GM23338 (cell line): ENCODE data around the gene SAMD11. TPM values are rescaled to one million over a fixed set of nuclear protein-coding genes. Genes with fewer than 3 reads are reported as not detected.

Source experiments
- ATAC-seq: fragments of 200-7000 bp; cut with Tn5 transposase; 3 replicates; pipeline ENCODE4 v1.9.1; 2020
- DNase-seq: peaks from one replicate; pipeline ENCODE4 v3.0.0-alpha.2; 2015; ENCODE audit warnings: low spot score
- H2AFZ ChIP-seq: fragments of 200-600 bp; sonication (generic); 2 replicates; pipeline ENCODE4 v1.8.0; 2016; ENCODE audit warnings: antibody characterized with exemption, mild to moderate bottlenecking, moderate library complexity
- H3F3A ChIP-seq: fragments of 200-600 bp; sonication (generic); replicated peaks from 2 replicates; pipeline ENCODE4 v1.8.0; 2017; ENCODE audit warnings: antibody characterized with exemption, mixed run types, low read depth
- H3K27ac ChIP-seq: fragments of 200-600 bp; sonication (generic); 2 replicates; pipeline ENCODE4 v1.6.1; 2016; ENCODE audit warnings: low read depth
- H3K27me3 ChIP-seq: fragments of 200-600 bp; sonication (generic); 2 replicates; pipeline ENCODE4 v1.8.0; 2016; ENCODE audit warnings: mild to moderate bottlenecking, mixed run types, moderate library complexity; ENCODE audit not compliant: insufficient read depth
- H3K36me3 ChIP-seq: fragments of 200-600 bp; sonication (generic); 2 replicates; pipeline ENCODE4 v1.8.0; 2016; ENCODE audit warnings: mild to moderate bottlenecking; ENCODE audit not compliant: insufficient read depth
- H3K4me1 ChIP-seq: fragments of 200-600 bp; sonication (generic); 2 replicates; pipeline ENCODE4 v1.8.0; 2016; ENCODE audit warnings: mild to moderate bottlenecking, moderate library complexity; ENCODE audit not compliant: insufficient read depth
- H3K4me2 ChIP-seq: fragments of 200-600 bp; sonication (generic); 2 replicates; pipeline ENCODE4 v1.7.1; 2017; ENCODE audit warnings: mixed run types
- H3K4me3 ChIP-seq: fragments of 200-600 bp; sonication (generic); 2 replicates; pipeline ENCODE4 v1.6.1; 2016; ENCODE audit warnings: mixed run types
- H3K79me2 ChIP-seq: fragments of 200-600 bp; sonication (generic); replicated peaks from 2 replicates; pipeline ENCODE4 v1.8.0; 2017; ENCODE audit warnings: mild to moderate bottlenecking; ENCODE audit not compliant: insufficient read depth
- H3K9me2 ChIP-seq: fragments of 200-600 bp; sonication (generic); 2 replicates; pipeline ENCODE4 v1.8.0; 2017; ENCODE audit not compliant: insufficient read depth
- H4K20me1 ChIP-seq: fragments of 200-600 bp; sonication (generic); replicated peaks from 2 replicates; pipeline ENCODE4 v1.8.0; 2017; ENCODE audit warnings: mild to moderate bottlenecking; ENCODE audit not compliant: insufficient read depth
- H3K27ac Mint-ChIP-seq: 2 replicates; pipeline ENCODE4 v1.8.0; 2020; ENCODE audit warnings: inconsistent platforms, mild to moderate bottlenecking, moderate library complexity, mixed read lengths
- H3K27me3 Mint-ChIP-seq: 3 replicates; pipeline ENCODE4 v1.8.0; 2022; ENCODE audit warnings: low read depth, mild to moderate bottlenecking, moderate library complexity, mixed read lengths, inconsistent platforms; ENCODE audit not compliant: insufficient read depth, poor library complexity
- H3K36me3 Mint-ChIP-seq: 3 replicates; pipeline ENCODE4 v1.8.0; 2021; ENCODE audit warnings: low read depth, mild to moderate bottlenecking, inconsistent platforms, moderate library complexity, mixed read lengths
- H3K4me1 Mint-ChIP-seq: 3 replicates; pipeline ENCODE4 v1.8.0; 2020; ENCODE audit warnings: mild to moderate bottlenecking, inconsistent platforms, mixed read lengths
- H3K4me3 Mint-ChIP-seq: 3 replicates; pipeline ENCODE4 v1.8.0; 2021; ENCODE audit warnings: moderate library complexity, mild to moderate bottlenecking, inconsistent platforms, mixed read lengths
- H3K9me3 Mint-ChIP-seq: 3 replicates; pipeline ENCODE4 v1.8.0; 2020; ENCODE audit warnings: moderate library complexity, mild to moderate bottlenecking, inconsistent platforms, mixed read lengths
- CREB1 ChIP-seq: fragments of 250-450 bp; sonication (Bioruptor Pico); IDR thresholded peaks from 2 replicates; pipeline ENCODE4 v1.5.0; 2020; ENCODE audit warnings: low read depth, mild to moderate bottlenecking, moderate library complexity
- EZH2 ChIP-seq: fragments of 200-600 bp; sonication (generic); IDR thresholded peaks from one replicate; pipeline ENCODE4 v1.8.0; 2017; ENCODE audit warnings: antibody characterized with exemption, mild to moderate bottlenecking, low read depth; ENCODE audit not compliant: unreplicated experiment
- EZH2phosphoT487 ChIP-seq: fragments of 200-600 bp; sonication (generic); IDR thresholded peaks from one replicate; pipeline ENCODE4 v1.8.1; 2018; ENCODE audit warnings: antibody characterized with exemption; ENCODE audit not compliant: unreplicated experiment
- JUNB ChIP-seq: IDR thresholded peaks from one replicate; pipeline ENCODE4 v1.6.1; 2016; ENCODE audit warnings: antibody characterized with exemption; ENCODE audit not compliant: unreplicated experiment
- NANOG ChIP-seq: IDR thresholded peaks from 2 replicates; pipeline ENCODE4 v1.6.1; 2016; ENCODE audit warnings: antibody characterized with exemption, borderline replicate concordance
- REST ChIP-seq: IDR thresholded peaks from one replicate; pipeline ENCODE4 v1.6.1; 2018; ENCODE audit warnings: antibody characterized with exemption; ENCODE audit not compliant: unreplicated experiment
- STAT1 ChIP-seq: IDR thresholded peaks from one replicate; pipeline ENCODE4 v1.6.1; 2016; ENCODE audit warnings: antibody characterized with exemption; ENCODE audit not compliant: unreplicated experiment
- ZNF114 ChIP-seq: fragments of 250-450 bp; sonication (Bioruptor Pico); IDR thresholded peaks from 2 replicates; pipeline ENCODE4 v1.5.0; 2020; ENCODE audit warnings: mild to moderate bottlenecking, moderate library complexity
- ZNF331 ChIP-seq: fragments of 250-450 bp; sonication (Bioruptor Pico); IDR thresholded peaks from 2 replicates; pipeline ENCODE4 v1.5.0; 2020; ENCODE audit warnings: low read depth, mild to moderate bottlenecking, moderate library complexity
- polyA plus RNA-seq: library from polyadenylated mRNA; unstranded; fragments of >200 nt; fragmentation: Nextera tagmentation; extraction: Ambion mirVana; gene quantifications from 2 replicates; pipeline ENCODE4 v1.2.1, GENCODE V29; 2016
- total RNA-seq: library from RNA; depleted of rRNA; stranded (reverse); fragments of >200 nt; shearing (Covaris generic); gene quantifications from 2 replicates; pipeline ENCODE4 v1.2.3, GENCODE V29; 2014
- TF ChIP-seq, protein P1 (sequence below): IDR thresholded peaks from 2 replicates; pipeline ENCODE4 v1.6.1; 2016; ENCODE audit warnings: antibody characterized with exemption
- TF ChIP-seq, protein P2 (sequence below), 2 experiments: fragments of 200-600 bp in 1 of 2; sonication (generic) in 1 of 2; conservative IDR thresholded peaks; 2 replicates each; pipeline versions ENCODE4 v1.5.1 to v1.6.1; 2016 to 2017; ENCODE audit warnings: antibody characterized with exemption in 2 of 2, low read depth in 2 of 2, mild to moderate bottlenecking in 2 of 2, moderate library complexity in 1 of 2

SAMD11 gene
- total and polyA plus RNA-seq, 2 experiments from 2014 or later: 0.14 to 0.40 TPM

GRCh38 chr1:980602-981395 is 57.1 kb downstream of the SAMD11 start (continued):
- TF ChIP-seq EZH2phosphoT487: no peak
- no peak for TF ChIP-seq JUNB

GRCh38 chr1:981491-981954 is 57.8 kb downstream of the SAMD11 start:
- Mint-ChIP-seq H3K36me3 (peaks cover 5% of the 10 kb centered on the region), H3K27ac (no peak overlapping the region), H3K4me1 (no peaks in the 10 kb centered on the region; the same call in 2 of the 3 replicates), H3K27me3 (peaks cover 43% of the 10 kb centered on the region), H3K4me3 (no peak overlapping the region), H3K9me3 (peaks cover 5% of the 10 kb centered on the region)
- Histone ChIP-seq H2AFZ (no peak overlapping the region), H3K27me3 (peaks cover 29% of the 10 kb centered on the region), H3K4me2 (no peak overlapping the region), H3K4me1 (no peaks in the 10 kb centered on the region), H3F3A (no peaks in the 10 kb centered on the region), H4K20me1 (no peaks in the 10 kb centered on the region), H3K27ac (no peak overlapping the region), H3K79me2 (no peaks in the 10 kb centered on the region), H3K4me3 (no peak overlapping the region), H3K36me3 (no peaks in the 10 kb centered on the region), H3K9me2 (no peaks in the 10 kb centered on the region)
- TF ChIP-seq REST: no peak
- TF ChIP-seq JUNB: no peak
- no peak for TF ChIP-seq ZNF114
- TF ChIP-seq NANOG: no peak
- TF ChIP-seq STAT1: no peak
- TF ChIP-seq, protein P1, sequence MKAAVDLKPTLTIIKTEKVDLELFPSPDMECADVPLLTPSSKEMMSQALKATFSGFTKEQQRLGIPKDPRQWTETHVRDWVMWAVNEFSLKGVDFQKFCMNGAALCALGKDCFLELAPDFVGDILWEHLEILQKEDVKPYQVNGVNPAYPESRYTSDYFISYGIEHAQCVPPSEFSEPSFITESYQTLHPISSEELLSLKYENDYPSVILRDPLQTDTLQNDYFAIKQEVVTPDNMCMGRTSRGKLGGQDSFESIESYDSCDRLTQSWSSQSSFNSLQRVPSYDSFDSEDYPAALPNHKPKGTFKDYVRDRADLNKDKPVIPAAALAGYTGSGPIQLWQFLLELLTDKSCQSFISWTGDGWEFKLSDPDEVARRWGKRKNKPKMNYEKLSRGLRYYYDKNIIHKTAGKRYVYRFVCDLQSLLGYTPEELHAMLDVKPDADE: no peak
- TF ChIP-seq CREB1 (CRISPR knock-in tag): no peak
- TF ChIP-seq, protein P2, sequence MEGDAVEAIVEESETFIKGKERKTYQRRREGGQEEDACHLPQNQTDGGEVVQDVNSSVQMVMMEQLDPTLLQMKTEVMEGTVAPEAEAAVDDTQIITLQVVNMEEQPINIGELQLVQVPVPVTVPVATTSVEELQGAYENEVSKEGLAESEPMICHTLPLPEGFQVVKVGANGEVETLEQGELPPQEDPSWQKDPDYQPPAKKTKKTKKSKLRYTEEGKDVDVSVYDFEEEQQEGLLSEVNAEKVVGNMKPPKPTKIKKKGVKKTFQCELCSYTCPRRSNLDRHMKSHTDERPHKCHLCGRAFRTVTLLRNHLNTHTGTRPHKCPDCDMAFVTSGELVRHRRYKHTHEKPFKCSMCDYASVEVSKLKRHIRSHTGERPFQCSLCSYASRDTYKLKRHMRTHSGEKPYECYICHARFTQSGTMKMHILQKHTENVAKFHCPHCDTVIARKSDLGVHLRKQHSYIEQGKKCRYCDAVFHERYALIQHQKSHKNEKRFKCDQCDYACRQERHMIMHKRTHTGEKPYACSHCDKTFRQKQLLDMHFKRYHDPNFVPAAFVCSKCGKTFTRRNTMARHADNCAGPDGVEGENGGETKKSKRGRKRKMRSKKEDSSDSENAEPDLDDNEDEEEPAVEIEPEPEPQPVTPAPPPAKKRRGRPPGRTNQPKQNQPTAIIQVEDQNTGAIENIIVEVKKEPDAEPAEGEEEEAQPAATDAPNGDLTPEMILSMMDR (conservative IDR thresholded peaks at IDR 0.05; ENCODE audit: low read depth in 2 of 2): no peak
- no peak for TF ChIP-seq EZH2phosphoT487
- no peak for TF ChIP-seq ZNF331
- TF ChIP-seq EZH2: no peak
- ATAC-seq (no peak), DNase-seq (no peak)
